Kidney glomerular epithelial cell (primary cell): ENCODE measurements around the gene GTF2B.
"Not testable (repeated sequence)": the region's sequence is repeated elsewhere in the genome, so short reads cannot be mapped to it uniquely, and the experiment has no call there.

Source experiments
- DNase-seq: peaks from one replicate; lab custom pipeline; 2025; lab: John Stamatoyannopoulos, UW

The GTF2B gene

DNA sequence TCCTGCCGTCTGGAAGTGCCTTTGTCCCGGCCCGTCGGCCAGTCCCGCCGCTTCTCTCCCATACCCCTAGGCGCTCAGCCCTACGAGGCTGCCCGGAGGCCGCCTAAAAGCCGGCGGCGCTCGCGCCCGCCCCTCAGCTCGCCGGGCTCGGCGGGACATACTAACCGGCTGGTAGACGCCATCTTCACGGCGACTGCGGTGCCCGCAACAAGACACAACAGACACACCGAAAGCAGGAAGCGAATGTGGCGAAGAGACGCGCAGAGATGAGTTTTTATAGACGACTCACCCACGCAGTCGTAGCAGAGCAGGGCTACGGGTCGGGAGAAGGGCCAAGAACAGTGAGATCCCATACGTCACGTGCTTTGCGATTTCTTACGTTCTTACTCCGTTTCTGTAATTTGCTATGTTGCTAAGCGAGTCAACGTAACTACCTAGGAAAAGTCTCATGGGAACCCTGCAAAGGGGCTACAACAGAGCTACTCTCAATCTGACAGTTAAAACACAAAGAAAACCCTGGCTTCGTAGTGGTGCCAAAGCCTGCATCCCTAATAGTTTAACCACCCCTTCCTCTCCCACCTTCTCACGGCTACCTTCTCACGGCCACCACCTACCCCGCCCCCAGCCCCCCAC is at the start of gene GTF2B:
TSS of gene GTF2B (minus strand) at position 250 of the 633 bp plus-strand sequence. CDS start at position 182, 68 bp downstream.
- peak; percentile 96 for DNase-seq

GRCh38 chr1:88938528-88938927 is 47.2 kb upstream of the GTF2B start:
- DNase-seq, result not testable (repeated sequence)

- DNase-seq, result no peak
Observed at GRCh38 chr1:88936760-88937342, 45.5 kb upstream of the GTF2B start.

GRCh38 chr1:88936223-88936523 is 44.8 kb upstream of the GTF2B start:
- DNase-seq, result no peak

- DNase-seq, result peak; percentile 55
Observed at GRCh38 chr1:88935522-88936222, 44.3 kb upstream of the GTF2B start.

DNA sequence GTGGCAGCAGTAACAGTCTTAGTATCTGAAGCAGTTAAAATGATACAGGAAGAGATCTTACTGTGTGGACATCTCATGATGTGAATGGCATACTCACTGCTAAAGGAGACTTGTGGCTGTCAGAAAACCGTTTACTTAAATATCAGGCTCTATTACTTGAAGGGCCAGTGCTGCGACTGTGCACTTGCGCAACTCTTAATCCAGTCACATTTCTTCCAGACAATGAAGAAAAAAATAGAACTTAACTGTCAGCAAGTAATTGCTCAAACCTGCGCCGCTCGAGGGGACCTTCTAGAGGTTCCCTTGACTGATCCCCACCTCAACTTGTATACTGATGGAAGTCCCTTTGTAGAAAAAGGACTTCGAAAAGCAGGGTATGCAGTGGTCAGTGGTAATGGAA is 38.8 kb upstream of the GTF2B start:
- DNase-seq, result not testable (repeated sequence)

- no peak for DNase-seq
Observed at GRCh38 chr1:88923224-88923623, 31.9 kb upstream of the GTF2B start.

DNA sequence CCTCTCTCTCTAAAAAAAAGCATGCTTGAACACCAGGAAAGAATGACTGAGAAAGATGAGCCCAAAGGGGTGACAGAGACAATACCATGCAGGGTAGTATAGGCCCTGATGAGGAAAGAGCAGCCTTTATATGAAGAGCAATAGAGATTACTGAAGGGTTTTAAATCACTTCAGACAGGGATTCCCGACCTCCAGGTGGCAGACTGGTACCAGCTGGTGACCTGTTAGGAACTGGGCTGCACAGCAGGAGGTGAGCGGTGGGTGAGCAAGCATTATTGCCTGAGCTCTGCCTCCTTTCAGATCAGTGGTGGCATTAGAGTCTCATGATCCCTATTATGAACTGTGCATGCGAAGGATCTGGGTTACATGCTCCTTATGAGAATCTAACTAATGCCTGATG is 30.8 kb upstream of the GTF2B start:
- no peak for DNase-seq

GRCh38 chr1:88920845-88921244 is 29.5 kb upstream of the GTF2B start:
- no peak for DNase-seq

GRCh38 chr1:88917321-88918025 is 26.1 kb upstream of the GTF2B start:
- DNase-seq, result no peak

DNA sequence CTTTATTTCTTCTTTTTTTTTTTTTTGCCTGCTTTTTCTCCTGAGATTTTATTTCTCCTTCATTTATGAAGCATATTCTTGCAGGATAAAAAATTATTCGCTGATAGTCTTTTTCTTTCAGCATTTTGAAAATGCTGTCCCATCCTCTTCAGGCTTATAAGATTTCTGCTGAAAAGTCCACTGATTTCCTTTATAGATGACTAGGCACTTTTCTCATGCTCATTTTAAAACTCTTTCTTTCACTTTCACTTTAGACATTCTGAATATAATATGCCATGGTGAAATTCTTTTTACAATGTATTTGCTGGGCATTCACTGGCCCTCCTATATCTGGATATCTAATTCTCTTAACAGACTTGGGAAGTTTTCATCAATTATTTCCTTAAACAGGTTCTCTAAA is 25.5 kb upstream of the GTF2B start:
- DNase-seq, result no peak

DNA sequence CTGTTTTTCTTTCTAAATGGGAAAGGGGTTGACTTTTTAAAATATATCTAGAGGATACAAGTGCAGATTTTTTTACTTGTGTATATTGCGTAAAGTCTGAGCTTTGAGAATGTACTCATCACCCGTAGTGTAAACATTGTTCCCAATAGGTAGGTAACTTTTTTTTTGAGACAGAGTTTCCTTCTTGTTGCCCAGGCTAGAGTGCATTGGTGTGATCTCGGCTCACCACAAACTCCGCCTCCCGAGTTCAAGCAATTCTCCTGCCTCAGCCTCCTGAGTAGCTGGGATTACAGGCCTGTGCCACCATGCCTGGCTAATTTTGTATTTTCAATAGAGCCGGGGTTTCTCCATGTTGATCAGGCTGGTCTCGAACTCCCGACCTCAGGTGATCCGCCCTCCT is 20.4 kb upstream of the GTF2B start:
- not testable (repeated sequence) for DNase-seq

DNA sequence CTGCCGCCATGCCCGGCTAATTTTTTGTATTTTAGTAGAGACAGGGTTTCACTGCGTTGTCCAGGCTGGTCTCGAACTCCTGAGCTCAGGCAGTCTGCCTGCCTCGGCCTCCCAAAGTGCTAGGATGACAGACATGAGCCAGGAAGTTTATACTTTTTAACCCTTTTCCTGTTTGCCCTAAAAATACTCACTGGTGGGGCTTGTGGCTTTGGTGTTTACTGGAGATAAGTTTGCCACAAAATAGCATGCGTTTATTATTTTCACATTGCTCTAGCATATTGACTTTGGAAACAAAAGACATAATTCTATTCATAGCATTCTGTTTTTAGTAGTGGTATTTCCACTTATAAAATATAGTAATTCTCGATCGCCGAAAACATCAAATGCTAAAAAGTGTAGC is 19.8 kb upstream of the GTF2B start:
- no peak for DNase-seq

DNA sequence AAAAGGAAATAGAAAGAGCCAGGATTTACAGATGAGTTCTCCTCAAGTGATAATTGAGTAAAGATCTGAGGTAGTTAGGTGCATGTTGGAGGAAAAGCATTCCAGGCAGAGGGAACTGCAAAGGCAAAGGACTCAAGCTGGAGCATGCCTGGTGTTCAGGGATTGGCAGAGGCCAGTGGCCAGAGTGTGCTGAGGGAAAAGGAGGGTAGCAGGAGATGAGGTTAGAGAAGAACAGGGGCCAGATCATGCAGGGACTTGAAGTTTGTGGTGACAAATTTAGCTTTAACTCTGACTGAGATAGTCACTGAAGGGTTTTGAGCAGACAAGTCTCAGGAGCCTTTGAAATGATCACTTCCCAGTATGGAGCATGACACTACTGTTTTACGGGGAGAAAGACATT is 19.0 kb upstream of the GTF2B start:
- no peak for DNase-seq

DNA sequence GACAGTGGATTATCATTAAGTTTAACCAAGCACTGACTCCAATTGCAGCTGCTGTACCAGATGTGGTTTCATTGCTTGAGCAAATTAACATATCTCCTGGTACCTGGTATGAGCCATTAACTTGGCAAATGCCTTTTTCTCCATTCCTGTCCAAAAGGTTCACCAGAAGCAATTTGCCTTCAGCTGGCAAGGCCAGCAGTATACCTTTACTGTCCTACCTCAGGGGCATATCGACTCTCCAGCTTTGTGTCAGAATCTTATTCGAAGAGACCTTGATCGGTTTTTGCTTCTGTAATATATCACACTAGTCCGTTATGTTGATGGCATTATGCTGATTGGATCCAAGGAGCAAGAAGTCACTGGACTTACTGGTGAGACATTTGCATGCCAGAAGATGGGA is 9.5 kb upstream of the GTF2B start:
- no peak for DNase-seq

- no peak for DNase-seq
Observed at GRCh38 chr1:88897070-88897730, 5.8 kb upstream of the GTF2B start.

DNA sequence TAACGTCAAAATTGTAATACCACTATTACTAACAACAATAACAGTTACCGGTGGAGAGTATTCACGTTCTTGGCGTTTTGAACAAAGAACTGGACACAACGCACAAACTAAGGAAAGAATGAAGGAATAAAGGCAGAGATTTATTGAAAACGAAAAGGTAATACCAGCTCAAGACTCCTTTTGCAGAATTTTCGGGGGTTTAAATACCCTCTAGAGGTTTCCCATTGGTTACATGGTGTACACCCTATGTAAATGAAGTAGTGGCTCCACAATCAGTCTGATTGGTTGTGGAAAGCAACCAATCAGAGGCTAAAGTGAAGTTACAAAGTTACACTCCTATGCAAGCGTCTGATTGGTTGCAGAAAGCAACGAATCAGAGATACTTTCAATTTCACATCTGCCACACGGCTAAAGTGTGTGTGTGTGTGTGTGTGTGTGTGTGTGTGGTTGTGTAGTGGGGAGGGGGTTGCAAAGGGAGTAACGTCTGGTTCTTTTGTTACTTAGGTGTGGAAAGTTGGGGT is 1.1 kb upstream of the GTF2B start:
- no peak for DNase-seq

DNA sequence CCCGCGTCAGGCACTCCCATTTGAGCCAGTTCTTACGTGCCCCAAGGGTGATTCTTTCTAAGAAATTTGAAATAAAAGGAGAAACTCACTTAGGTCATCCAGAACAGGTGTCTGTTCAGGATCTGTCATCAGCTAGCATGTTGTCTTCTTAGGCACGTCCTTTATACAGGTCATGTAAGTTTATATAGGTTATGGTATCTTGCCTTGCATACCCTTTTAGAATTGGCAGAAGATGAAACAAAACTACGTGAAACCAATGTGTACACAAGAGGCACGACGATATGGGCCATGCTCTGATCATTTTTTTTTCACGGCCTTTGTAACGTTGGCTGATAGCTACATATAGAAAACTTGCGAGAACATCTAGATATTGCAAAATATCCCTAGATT is 579 bp upstream of the GTF2B start:
- no peak for DNase-seq

GRCh38 chr1:88890791-88891317 is 513 bp downstream of the GTF2B start:
- no peak for DNase-seq

GRCh38 chr1:88890131-88890530 is 1.2 kb downstream of the GTF2B start:
- no peak for DNase-seq

DNA sequence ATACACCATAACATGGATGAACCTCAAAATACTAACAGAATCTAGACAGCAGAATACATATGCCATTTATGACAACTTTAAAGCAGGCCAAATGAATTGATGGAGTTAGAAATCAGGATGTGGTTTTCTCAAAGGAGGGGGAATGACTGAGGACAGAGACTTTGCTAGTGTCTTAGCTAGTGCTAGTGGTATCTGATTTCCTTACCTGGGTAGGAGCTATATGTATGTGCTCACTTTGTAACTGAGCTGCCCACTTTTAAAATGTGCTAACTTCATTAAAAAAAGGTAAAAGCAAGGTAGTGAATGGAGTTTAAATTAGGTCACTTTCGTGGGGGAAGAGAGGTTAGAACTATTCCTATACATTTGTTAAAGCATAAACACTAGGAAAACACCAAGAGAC is 2.6 kb downstream of the GTF2B start:
- DNase-seq, result no peak

DNA sequence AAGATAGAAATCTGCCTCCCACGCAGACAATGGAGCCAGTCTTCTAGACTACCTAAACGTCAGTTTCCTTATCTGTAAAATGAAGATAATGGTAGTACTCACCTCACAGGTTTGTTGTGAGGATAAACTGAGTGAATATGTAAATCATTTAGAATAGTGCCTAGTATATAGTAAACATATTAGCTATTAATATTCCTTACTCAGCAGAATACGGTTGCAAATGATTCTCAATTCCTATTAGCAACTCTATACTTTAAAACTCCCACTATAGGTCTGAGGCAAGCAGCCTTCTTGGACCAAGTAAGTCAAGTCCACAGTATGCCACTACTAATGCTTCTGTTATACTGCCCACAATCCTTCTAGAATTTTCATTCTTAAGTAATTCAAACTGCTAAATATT is 5.4 kb downstream of the GTF2B start:
- no peak for DNase-seq
